Transverse colon (tissue), 3 donors: ENCODE data around the gene ARR3.

Experiments used
- CTCF ChIP-seq, 5 experiments: fragments of 200-600 bp in 3 of 5; fragments of 450-650 bp in 2 of 5; sonication (generic) in 3 of 5; IDR thresholded peaks; 1 replicate in 2 of 5; 2 replicates in 3 of 5; pipeline ENCODE4 v1.5.1; 2016 to 2017; ENCODE audit warnings: antibody characterized with exemption in 5 of 5, inconsistent platforms in 3 of 5, mild to moderate bottlenecking in 2 of 5, moderate library complexity in 1 of 5
- POLR2A ChIP-seq: fragments of 450-650 bp; IDR thresholded peaks from one replicate; pipeline ENCODE4 v1.6.1; 2016; ENCODE audit warnings: antibody characterized with exemption, mild to moderate bottlenecking, moderate library complexity

GRCh38 chrX:70255452-70255851 is 12.7 kb upstream of the ARR3 start:
- no peak for TF ChIP-seq CTCF (IDR thresholded peaks at IDR 0.05)
- no peak for TF ChIP-seq POLR2A
